HT-29 (cell line): ENCODE results near the gene SAMD5. TPM values are rescaled to one million over a fixed set of nuclear protein-coding genes. Genes with fewer than 3 reads are reported as not detected.

Source experiments
- DNase-seq: peaks from one replicate; pipeline ENCODE4 v3.0.0-alpha.2; 2015; ENCODE audit warnings: low spot score
- total RNA-seq: library from RNA; depleted of rRNA; stranded (reverse); fragments of >200 nt; shearing (Covaris generic); gene quantifications from 2 replicates; pipeline ENCODE4 v1.2.3, GENCODE V29; 2014

Gene SAMD5
- total RNA-seq, 1 experiment from 2014 or later, result 0.97 TPM

DNA sequence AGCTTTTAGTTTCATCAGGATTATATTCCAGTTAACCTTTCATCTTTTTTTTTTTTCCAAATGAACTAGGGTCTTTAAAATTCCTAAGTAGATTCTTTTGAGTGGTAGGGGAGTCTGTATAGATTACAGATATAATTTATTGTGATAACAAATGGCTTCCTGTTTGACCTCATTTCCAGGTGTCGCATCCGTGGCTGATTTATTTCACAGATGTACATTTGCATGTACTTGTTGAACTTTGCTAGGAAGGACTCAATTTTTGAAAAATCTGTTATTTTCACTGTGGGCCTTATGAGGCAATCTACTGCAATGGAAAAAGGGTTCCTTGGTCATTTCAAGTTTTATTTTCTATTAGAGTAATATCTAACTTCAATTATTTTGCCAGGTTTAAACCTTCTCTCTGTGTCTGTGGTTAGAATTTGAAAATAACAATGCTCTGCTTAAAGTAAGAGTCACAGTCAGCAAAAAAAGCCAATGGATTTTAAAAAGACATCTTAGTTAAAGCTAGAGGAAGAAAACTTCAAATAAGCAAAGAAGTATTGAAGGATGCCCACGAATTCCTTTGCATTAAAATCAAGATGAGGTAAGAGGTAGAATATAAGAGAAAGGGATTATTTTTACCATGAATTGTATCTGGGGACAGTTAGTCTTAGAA lies 57.9 kb downstream of the SAMD5 start:
- no peak for DNase-seq

- DNase-seq, result no peak
Observed at GRCh38 chr6:147567141-147567805, 58.8 kb downstream of the SAMD5 start.

GRCh38 chr6:147569788-147570187 lies 61.3 kb downstream of the SAMD5 start:
- DNase-seq, result no peak

- no peak for DNase-seq
Observed at GRCh38 chr6:147570681-147571080, 62.2 kb downstream of the SAMD5 start.

- no peak for DNase-seq
Observed at GRCh38 chr6:147577488-147577887, 69.0 kb downstream of the SAMD5 start.

DNA sequence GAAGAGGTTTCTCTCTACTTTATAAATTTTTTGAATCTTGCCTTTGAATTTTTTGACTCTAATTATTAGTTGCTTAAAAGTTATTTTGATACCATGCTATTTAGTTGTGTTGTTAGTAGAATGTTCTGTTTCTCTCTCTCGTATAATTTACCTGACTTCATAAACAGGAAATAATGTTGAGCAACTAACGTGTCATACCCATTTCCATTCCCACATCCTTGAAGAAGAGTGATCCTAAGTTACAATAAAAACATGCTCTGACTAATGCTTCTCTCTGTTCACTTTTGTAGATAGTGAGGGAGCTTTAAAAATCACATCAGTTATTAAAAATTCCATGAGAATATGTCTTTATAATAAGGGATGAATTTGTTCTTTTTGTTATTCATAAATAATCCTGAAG lies 69.7 kb downstream of the SAMD5 start:
- no peak for DNase-seq

DNA sequence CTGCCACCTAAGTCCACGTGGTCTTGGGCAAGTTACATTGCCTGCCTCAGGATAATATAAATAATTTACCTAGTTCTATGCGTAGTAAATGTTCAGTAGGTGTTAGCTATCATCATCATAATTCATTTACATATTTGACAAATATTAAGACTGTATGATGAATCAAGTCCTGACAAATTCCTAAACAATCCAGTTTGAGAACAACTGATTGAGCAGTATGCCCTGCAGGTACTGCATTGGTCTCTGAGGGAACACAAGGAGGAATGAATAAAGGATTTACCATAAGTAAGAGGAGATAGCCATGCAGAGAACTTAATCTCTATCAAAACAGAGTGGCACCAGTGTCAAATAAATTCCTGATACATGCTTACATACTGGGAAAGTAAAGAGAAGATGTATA lies 70.4 kb downstream of the SAMD5 start:
- no peak for DNase-seq

DNA sequence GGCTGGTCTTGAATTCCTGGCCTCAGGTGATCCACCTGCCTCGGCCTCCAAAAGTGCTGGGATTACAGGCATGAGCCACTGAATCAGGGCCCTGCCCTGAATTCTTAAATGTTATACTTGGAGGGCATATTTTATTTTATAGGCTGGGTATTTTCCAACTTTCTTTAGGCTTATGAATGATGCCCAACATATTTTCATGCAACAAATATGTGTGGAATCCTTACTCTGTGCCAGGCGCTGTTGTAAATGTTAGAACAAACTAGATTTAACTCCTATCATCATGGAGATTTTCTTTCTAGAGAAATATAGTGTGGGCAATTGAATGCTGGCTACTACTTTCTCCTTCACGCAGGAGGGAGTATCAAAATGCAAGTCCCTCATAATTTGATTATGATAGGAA lies 71.2 kb downstream of the SAMD5 start:
- DNase-seq, result no peak

DNA sequence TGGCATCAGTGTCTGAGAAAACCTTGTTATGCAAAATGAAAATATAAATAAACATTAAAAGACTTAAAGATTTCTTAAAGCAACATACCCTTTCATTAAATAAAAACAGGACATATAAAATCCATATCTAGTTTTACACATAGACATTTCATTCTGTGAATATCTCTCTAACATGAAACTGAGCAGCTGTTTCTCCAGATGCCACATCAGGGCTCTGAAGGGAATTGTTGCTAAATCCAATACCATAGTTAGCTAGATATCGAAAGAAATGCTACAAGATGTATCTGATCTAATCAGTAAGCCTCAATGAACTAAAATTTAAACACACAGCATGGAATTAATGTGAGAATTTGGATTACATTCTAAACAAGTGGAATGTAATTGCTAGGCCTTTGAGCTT lies 74.5 kb downstream of the SAMD5 start:
- DNase-seq, result no peak

GRCh38 chr6:147585256-147585655 lies 76.8 kb downstream of the SAMD5 start:
- peak; percentile 3 for DNase-seq

DNA sequence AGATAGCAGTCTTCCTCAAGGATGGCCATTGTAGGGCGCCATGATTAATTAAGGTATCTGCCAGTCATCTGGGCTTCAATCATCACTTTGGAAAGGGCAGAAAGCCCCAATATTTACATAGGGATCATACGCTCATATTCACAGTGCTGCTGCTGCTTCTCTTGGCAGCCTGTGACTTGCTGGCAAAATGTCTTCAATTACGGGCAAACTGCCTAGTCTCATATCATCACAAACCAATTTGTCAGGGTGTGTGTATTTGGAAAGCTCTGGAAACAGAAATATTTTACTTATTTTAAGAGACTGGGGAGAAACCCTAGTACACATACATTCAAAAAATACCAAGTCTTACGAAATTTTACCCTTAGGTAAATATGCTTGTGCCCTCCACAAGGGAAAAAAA lies 77.6 kb downstream of the SAMD5 start:
- DNase-seq, result no peak

- DNase-seq, result no peak
Observed at GRCh38 chr6:147587907-147588306, 79.4 kb downstream of the SAMD5 start.

GRCh38 chr6:147588469-147588868 lies 80.0 kb downstream of the SAMD5 start:
- no peak for DNase-seq

- DNase-seq, result no peak
Observed at GRCh38 chr6:147589739-147590250, 81.3 kb downstream of the SAMD5 start.

DNA sequence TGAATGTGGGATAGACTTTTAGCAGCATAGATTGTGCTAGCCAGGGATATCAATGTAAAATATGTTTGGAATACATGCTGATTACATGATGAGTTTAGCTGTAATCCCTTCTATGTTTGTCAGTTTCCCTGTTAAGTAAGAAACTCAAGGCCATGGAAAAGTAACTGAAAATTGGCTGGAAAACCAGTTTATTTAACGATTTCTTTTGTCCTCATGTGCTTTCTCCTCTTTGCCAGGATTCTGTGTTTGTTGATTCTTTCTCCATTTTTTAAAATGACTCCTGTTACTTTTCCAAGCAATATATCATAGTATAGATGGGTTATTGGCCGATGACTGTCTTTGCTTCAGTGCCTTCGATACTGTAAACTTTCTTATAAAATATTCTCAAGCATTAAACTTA lies 87.5 kb downstream of the SAMD5 start:
- no peak for DNase-seq

DNA sequence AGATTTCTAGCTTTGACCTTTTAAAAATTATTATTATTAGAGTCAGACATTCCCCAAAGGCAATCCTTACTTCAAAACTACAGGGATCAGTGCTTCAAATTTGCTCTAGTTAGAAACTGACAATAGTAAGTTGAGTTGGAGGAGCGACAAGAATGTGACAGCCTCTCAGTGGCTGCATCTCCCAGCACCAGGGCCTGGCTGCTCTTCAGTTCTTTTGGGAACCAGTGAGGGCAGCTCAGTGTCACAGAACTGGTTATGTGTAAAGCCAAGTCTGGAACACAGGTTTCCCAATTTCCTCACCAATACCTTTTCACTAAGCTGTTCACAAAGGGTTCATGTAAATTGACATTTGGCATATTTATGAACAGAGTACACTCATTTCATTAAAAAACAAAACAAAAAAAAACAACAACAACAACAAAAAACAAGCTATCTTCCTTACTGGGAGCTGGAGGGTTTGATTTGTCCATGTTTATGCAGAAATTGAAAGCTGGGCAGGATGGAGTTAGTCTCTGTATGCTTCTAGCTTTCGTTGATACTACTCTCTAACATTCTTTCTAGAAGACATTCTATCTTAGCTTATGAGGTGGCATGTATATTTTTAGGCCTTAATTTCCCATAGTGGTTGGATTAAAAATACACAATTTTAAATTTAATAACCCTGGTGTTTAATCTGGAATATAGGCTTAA lies 95.0 kb downstream of the SAMD5 start:
- DNase-seq, result no peak

DNA sequence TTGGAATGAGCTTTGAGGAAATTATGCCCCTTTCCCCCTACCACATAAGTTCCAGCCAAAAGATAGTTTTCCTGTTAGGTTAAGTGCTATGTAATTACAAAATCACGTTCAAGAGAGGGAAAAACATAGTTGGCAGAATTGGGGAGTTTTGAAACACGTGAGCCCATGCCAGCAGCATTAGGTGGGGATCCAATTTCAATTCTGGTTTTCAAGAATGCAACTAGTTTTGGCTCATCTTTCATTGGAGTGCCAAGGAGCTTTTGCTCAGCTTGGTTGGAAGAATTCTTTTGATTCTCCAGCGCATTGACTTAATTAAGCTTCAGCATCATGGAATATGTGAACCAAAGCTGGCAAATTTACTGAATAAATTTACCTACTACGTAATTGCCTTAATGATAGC lies 95.9 kb downstream of the SAMD5 start:
- no peak for DNase-seq

DNA sequence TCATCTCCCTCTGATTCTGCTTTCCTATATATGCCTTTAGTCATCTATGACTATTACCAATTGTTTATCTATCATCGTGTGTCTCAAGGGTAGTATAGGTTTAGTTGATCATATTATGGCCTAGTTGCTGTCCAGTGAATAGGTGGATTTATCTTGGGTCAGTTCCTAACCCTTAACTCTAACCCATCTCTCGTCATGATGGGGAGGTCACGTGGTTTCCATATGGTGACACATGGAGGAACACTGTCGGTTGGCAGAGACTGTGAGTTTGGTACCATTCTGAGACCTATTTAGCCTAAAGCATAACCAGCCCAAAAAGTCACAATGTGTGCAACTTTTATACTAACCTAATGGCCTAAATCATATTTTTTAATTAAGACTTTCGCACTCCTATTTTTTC lies 103.5 kb downstream of the SAMD5 start:
- no peak for DNase-seq

GRCh38 chr6:147614501-147614900 lies 106.0 kb downstream of the SAMD5 start:
- no peak for DNase-seq

GRCh38 chr6:147615659-147616456 lies 107.4 kb downstream of the SAMD5 start:
- DNase-seq, result no peak

DNA sequence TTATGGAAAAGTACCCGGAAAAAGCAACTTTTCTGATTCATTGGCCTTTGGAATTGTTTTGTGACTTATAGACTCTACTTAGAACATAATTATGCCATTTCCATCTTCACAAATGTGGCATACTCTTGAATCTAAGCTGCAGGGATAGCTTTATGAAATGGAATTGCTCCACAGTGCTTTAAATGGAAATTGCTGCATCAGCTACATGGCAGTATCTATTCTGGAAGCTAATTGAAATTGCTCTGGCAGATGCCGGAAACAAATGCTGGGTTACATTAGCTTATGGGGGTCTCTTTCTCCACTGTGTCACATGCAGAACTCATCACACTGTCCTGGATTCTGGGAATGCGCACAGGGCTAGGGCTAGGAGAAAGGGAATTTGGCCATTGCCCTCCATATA lies 108.9 kb downstream of the SAMD5 start:
- no peak for DNase-seq

DNA sequence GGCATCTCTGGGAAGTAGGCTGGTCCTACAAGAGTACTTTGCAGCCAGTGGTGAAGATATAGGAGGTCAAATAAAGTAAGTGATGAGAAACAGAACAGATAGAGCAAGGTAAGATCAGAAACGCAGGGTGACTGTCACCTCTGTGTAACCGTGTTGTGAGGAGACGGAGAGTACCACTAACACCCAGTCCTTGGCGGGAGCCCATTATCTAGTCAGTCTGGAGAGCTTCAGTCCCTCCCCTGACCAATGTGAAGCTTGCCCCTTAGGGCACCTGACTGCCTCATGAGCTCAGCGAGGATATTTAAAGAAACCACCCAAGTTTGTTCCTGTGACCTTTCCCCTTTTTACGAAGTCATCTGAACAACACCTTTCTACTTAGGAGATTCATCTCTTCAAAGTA lies 110.0 kb downstream of the SAMD5 start:
- no peak for DNase-seq
